ENCODE results near the gene GPR15. TPM values are rescaled to one million over a fixed set of nuclear protein-coding genes. Genes with fewer than 3 reads are reported as not detected.

Gene GPR15
- total RNA-seq, 1 experiment from 2014 or later: not detected

DNA sequence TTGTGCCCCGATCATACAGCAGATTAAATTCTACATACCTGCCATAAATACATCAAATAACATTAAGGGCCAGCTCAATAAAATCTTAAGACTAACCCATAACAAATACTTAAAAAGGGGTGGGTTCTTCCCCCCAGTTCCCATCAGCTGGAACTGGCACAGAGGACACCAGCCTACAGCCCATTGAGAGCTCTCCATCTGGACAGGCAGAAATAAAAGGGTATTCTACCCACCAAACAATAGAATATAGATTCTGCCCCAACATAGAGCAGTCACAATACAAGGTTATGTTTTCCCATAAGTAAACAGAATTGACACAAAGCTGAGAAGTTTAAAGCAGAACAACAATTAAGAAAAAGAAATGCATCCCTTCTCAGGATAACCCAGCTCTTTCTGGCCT, 49.7 kb downstream of the GPR15 start:
- DNase-seq: no peak
- H3K4me2 ChIP-seq (ENCODE audit: insufficient read depth, insufficient read length, low read length): no peak overlapping the region
- no peak overlapping the region; a peak in 1 of 7 replicates for H3K27ac Mint-ChIP-seq
- no peak overlapping the region for H2AFZ ChIP-seq (ENCODE audit: low read length)
- H4K20me1 ChIP-seq (ENCODE audit: control insufficient read depth, insufficient read depth, insufficient read length): no peaks in the 10 kb centered on the region
- H3K4ac ChIP-seq (ENCODE audit: low read depth, low read length): no peak overlapping the region
- no CpG with 5 or more reads among the region's 1 CpG for WGBS (ENCODE audit: extremely low coverage, insufficient read length, low lambda C conversion rate)
- no peaks in the 10 kb centered on the region for H3K4me1 ChIP-seq (ENCODE audit: insufficient read depth, low read length)
- no peak overlapping the region for H2BK15ac ChIP-seq (ENCODE audit: low read depth, low read length)
- H3K23me2 ChIP-seq (ENCODE audit: insufficient read length, low read depth, low read length, poor library complexity, severe bottlenecking): no peaks in the 10 kb centered on the region
- no peak overlapping the region for H2AK5ac ChIP-seq (ENCODE audit: insufficient read length, low read length)
- H3K27me3 Mint-ChIP-seq (ENCODE audit: low read depth): no peaks in the 10 kb centered on the region
- TF ChIP-seq, protein P1, sequence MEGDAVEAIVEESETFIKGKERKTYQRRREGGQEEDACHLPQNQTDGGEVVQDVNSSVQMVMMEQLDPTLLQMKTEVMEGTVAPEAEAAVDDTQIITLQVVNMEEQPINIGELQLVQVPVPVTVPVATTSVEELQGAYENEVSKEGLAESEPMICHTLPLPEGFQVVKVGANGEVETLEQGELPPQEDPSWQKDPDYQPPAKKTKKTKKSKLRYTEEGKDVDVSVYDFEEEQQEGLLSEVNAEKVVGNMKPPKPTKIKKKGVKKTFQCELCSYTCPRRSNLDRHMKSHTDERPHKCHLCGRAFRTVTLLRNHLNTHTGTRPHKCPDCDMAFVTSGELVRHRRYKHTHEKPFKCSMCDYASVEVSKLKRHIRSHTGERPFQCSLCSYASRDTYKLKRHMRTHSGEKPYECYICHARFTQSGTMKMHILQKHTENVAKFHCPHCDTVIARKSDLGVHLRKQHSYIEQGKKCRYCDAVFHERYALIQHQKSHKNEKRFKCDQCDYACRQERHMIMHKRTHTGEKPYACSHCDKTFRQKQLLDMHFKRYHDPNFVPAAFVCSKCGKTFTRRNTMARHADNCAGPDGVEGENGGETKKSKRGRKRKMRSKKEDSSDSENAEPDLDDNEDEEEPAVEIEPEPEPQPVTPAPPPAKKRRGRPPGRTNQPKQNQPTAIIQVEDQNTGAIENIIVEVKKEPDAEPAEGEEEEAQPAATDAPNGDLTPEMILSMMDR (conservative IDR thresholded peaks at IDR 0.05): no peak
- H3K27me3 ChIP-seq (ENCODE audit: insufficient read depth, low read length): no peaks in the 10 kb centered on the region
- peaks cover 4 to 5% of the 10 kb centered on the region in 2 experiments; a peak in 3 of 4 replicates for H3K4me1 Mint-ChIP-seq
- no peak overlapping the region for H4K5ac ChIP-seq (ENCODE audit: insufficient read length, low read depth, low read length)
- H3K9ac ChIP-seq (ENCODE audit: extremely low read depth, insufficient read length, low read length): no peak overlapping the region
- H3T11ph ChIP-seq (ENCODE audit: low read length): no peak overlapping the region
- no peak overlapping the region for H4K91ac ChIP-seq (ENCODE audit: insufficient read length, low read depth, low read length)
- no peak overlapping the region for H4K8ac ChIP-seq (replicated peaks; ENCODE audit: insufficient read length, low read depth, low read length)
- no peak overlapping the region for H3K23ac ChIP-seq (ENCODE audit: insufficient read length, low read depth, low read length)
- no peak overlapping the region for H2BK5ac ChIP-seq (ENCODE audit: insufficient read length, low read length)
- no peak overlapping the region for H3K14ac ChIP-seq (ENCODE audit: insufficient read depth, low read length)
- no peaks in the 10 kb centered on the region for H3K9me3 ChIP-seq (ENCODE audit: control insufficient read depth, low read depth, low read length)
- no peaks in the 10 kb centered on the region for H3K79me2 ChIP-seq (ENCODE audit: insufficient read depth, low read length)
- H3K36me3 Mint-ChIP-seq (ENCODE audit: insufficient read depth in 1 of 3, low read depth in 3 of 3): peaks cover 21 to 74% (median 66%) of the 10 kb centered on the region in 3 experiments; a peak in 6 of 7 replicates
- H2BK12ac ChIP-seq (ENCODE audit: insufficient read length, low read depth, low read length): no peak overlapping the region
- no peak overlapping the region for H2BK120ac ChIP-seq (ENCODE audit: low read depth, low read length, poor library complexity, severe bottlenecking)
- H3K56ac ChIP-seq (ENCODE audit: insufficient read length, low read depth, low read length): no peak overlapping the region
- no peaks in the 10 kb centered on the region for H3K9me3 Mint-ChIP-seq
- no peak overlapping the region for H3K4me3 Mint-ChIP-seq
- no peak overlapping the region for H2BK20ac ChIP-seq (ENCODE audit: low read depth, low read length, poor library complexity, severe bottlenecking)
- peaks cover 2% of the 10 kb centered on the region for H3K79me1 ChIP-seq (ENCODE audit: insufficient read depth, low read depth, low read length, poor library complexity, severe bottlenecking)
- H3K27ac ChIP-seq (ENCODE audit: insufficient read length, low read depth, low read length): no peak overlapping the region
- H3K18ac ChIP-seq (ENCODE audit: insufficient read length, low read depth, low read length): no peak overlapping the region
